ENCODE measurements around the gene HCN3.
"Not testable (repeated sequence)": the region's sequence is repeated elsewhere in the genome, so short reads cannot be mapped to it uniquely, and the experiment has no call there.

The HCN3 gene

DNA sequence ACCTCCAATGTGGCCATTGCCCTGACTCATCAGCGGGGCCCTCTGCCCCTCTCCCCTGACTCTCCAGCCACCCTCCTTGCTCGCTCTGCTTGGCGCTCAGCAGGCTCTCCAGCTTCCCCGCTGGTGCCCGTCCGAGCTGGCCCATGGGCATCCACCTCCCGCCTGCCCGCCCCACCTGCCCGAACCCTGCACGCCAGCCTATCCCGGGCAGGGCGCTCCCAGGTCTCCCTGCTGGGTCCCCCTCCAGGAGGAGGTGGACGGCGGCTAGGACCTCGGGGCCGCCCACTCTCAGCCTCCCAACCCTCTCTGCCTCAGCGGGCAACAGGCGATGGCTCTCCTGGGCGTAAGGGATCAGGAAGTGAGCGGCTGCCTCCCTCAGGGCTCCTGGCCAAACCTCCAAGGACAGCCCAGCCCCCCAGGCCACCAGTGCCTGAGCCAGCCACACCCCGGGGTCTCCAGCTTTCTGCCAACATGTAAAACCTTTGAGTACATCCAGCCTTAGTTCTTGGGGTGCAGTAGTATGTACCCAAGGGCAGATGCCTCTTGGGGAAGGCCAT is 10.8 kb downstream of the HCN3 start:
- no CpG with 5 or more reads among the region's 21 CpGs for WGBS, 2 donors (ENCODE audit: extremely low coverage in 2 of 2, insufficient read length in 2 of 2, insufficient replicate concordance in 1 of 2)
- Histone ChIP-seq H3K9me3 (replicated peaks in 1 of 2; ENCODE audit: control insufficient read depth in 2 of 2, insufficient read depth in 1 of 2, low read depth in 1 of 2, low read length in 2 of 2) (peaks cover 0 to 1% of the 10 kb centered on the region in 2 donors), H4K91ac (ENCODE audit: low read depth, low read length, poor library complexity) (no peak overlapping the region), H2BK15ac (ENCODE audit: low read length) (no peak overlapping the region), H2BK12ac (ENCODE audit: low read length) (no peak overlapping the region), H2AK5ac (ENCODE audit: low read depth, low read length) (no peak overlapping the region), H3K27ac (replicated peaks; ENCODE audit: low read length) (no peak overlapping the region), H3K9ac (ENCODE audit: low read depth, low read length, poor library complexity) (peak overlapping the region; percentile 68), H3K14ac (ENCODE audit: low read length) (no peak overlapping the region), H2BK5ac (ENCODE audit: low read length) (no peak overlapping the region), H3K4ac (ENCODE audit: low read length) (no peak overlapping the region), H2AFZ (ENCODE audit: low read length) (no peak overlapping the region), H4K8ac (ENCODE audit: low read depth, low read length) (no peak overlapping the region), H3K79me1 (ENCODE audit: low read depth, low read length) (peaks cover 1% of the 10 kb centered on the region), H3K4me3 (ENCODE audit: low read length in 2 of 2) (no peak overlapping the region), H3K4me1 (ENCODE audit: control insufficient read depth in 2 of 2, insufficient read depth in 1 of 2, low read depth in 1 of 2, low read length in 2 of 2) (no peaks in the 10 kb centered on the region), H3K4me2 (ENCODE audit: insufficient read depth, low read length, poor library complexity, severe bottlenecking) (no peak overlapping the region), H2BK120ac (ENCODE audit: low read depth, low read length) (no peak overlapping the region), H3K23ac (ENCODE audit: low read depth, low read length, poor library complexity) (peak overlapping the region; percentile 20), H3K27me3 (ENCODE audit: control insufficient read depth in 3 of 3, insufficient read depth in 3 of 3, low read depth in 1 of 3, low read length in 3 of 3) (peaks cover 0 to 4% (median 0%) of the 10 kb centered on the region in 3 experiments), H3K18ac (ENCODE audit: low read length) (no peak overlapping the region), H3K36me3 (replicated peaks in 1 of 2; ENCODE audit: control insufficient read depth in 2 of 2, insufficient read depth in 2 of 2, low read length in 2 of 2) (peaks cover 2 to 59% of the 10 kb centered on the region in 2 donors)
- no peak for DNase-seq (ENCODE audit: low spot score)

DNA sequence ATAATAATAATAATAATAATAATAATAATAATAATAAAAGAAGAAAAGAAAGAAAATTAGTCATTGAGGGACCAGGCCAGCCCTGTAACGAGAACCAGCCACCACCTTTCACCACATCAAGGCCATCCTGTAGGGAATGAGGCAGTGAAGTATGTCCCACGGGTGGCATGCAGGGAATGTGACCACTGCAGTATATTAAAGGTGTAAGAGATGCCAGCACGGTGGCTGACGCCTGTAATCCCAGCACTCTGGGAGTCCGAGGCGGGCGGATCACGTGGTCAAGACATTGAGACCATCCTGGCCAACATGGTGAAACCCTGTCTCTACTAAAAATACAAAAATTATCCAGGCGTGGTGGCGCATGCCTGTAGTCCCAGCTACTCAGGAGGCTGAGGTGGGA is 13.7 kb downstream of the HCN3 start:
- H2BK5ac ChIP-seq (ENCODE audit: low read length); H3K4me1 ChIP-seq (ENCODE audit: control insufficient read depth in 2 of 2, insufficient read depth in 1 of 2, low read depth in 1 of 2, low read length in 2 of 2); H2AFZ ChIP-seq (ENCODE audit: low read length); H2BK12ac ChIP-seq (ENCODE audit: low read length); H2BK15ac ChIP-seq (ENCODE audit: low read length); H4K91ac ChIP-seq (ENCODE audit: low read depth, low read length, poor library complexity); H3K4me2 ChIP-seq (ENCODE audit: insufficient read depth, low read length, poor library complexity, severe bottlenecking); H3K14ac ChIP-seq (ENCODE audit: low read length); H3K27ac ChIP-seq (replicated peaks; ENCODE audit: low read length); H2AK5ac ChIP-seq (ENCODE audit: low read depth, low read length); H2BK120ac ChIP-seq (ENCODE audit: low read depth, low read length); H3K9ac ChIP-seq (ENCODE audit: low read depth, low read length, poor library complexity); H3K79me1 ChIP-seq (ENCODE audit: low read depth, low read length); H3K18ac ChIP-seq (ENCODE audit: low read length); H3K4me3 ChIP-seq (ENCODE audit: low read length in 2 of 2); H3K4ac ChIP-seq (ENCODE audit: low read length); DNase-seq (ENCODE audit: low spot score); H4K8ac ChIP-seq (ENCODE audit: low read depth, low read length); H3K23ac ChIP-seq (ENCODE audit: low read depth, low read length, poor library complexity): not testable (repeated sequence)
- Histone ChIP-seq H3K27me3 (ENCODE audit: control insufficient read depth in 3 of 3, insufficient read depth in 3 of 3, low read depth in 1 of 3, low read length in 3 of 3) (peaks cover 3 to 33% (median 21%) of the 10 kb centered on the region in 3 experiments), H3K9me3 (replicated peaks in 1 of 2; ENCODE audit: control insufficient read depth in 2 of 2, insufficient read depth in 1 of 2, low read depth in 1 of 2, low read length in 2 of 2) (peaks cover 0 to 14% of the 10 kb centered on the region in 2 donors), H3K36me3 (replicated peaks in 1 of 2; ENCODE audit: control insufficient read depth in 2 of 2, insufficient read depth in 2 of 2, low read length in 2 of 2) (peaks cover 0 to 32% of the 10 kb centered on the region in 2 donors)
- WGBS, 2 donors (ENCODE audit: extremely low coverage in 2 of 2, insufficient read length in 2 of 2, insufficient replicate concordance in 1 of 2): no CpG with 5 or more reads among the region's 10 CpGs

DNA sequence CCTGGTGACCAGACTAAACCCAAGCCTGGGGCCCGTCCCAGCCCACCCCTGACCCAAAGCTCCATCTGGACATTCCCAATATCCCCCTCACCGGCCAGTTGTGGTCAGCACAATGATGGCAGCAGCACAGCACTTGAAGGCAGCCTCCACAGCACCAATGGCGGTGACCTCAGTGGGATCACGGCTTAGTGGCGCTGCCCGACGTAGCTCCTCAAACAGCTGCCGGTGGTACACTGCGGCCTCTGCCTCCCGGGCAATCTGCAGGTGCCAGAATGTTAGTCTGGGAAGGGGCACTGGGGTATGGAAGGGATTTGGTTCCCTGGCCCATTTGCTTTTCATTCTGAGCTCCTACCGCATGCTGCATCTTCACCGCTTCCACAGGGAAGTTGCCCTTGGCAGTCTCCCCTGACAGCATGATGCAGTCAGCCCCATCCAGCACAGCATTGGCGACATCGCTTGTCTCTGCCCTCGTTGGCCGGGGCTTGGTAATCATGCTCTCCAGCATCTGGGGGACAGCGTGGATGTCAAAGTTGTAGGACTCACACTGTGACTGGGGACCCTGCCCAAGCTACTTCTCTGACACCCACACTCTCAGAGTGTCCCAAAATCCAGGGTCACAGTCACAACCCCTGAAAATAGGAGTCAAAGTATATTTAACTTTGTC is 16.0 kb downstream of the HCN3 start:
- no CpG with 5 or more reads among the region's 17 CpGs for WGBS, 2 donors (ENCODE audit: extremely low coverage in 2 of 2, insufficient read length in 2 of 2, insufficient replicate concordance in 1 of 2)
- Histone ChIP-seq H4K8ac (ENCODE audit: low read depth, low read length) (no peak overlapping the region), H3K4me1 (ENCODE audit: control insufficient read depth in 2 of 2, insufficient read depth in 1 of 2, low read depth in 1 of 2, low read length in 2 of 2) (peaks cover 2 to 3% of the 10 kb centered on the region in 2 donors)

DNA sequence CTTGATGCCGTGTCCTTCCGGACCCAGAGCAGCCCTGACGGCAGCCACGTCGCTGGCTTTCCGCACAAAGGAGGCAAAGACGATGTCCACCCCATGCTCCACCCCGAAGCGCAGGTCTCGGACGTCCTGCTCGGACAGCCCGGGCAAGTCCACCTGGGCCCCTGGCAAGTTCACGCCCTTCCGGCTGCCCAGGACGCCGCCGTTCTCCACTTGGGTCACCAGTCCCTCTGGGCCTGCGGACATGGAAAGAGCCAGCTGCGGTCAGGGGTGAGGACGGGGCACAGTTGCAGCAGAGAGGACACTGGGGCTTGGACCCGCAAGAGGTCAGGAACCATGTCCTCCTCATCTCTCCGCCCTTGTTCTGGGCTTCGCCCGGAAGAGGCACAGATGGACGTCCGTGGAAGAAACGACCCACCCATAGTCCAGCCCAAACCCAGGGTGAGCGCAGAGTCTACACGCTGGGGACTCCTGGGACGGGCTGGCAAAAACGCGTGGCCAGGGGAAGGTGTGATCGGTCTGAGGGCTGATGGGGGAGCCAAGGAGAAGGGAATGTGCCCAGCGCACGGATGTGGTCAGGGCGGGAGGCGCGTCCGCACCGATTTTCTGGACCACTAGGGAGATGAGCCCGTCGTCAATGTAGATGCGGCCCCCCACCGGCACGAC is 17.4 kb downstream of the HCN3 start:
- Histone ChIP-seq H2AFZ (ENCODE audit: low read length) (peak overlapping the region; percentile 71), H3K14ac (ENCODE audit: low read length) (no peak overlapping the region), H2BK5ac (ENCODE audit: low read length) (no peak overlapping the region), H2BK120ac (ENCODE audit: low read depth, low read length) (no peak overlapping the region), H3K9ac (ENCODE audit: low read depth, low read length, poor library complexity) (peak overlapping the region; percentile 71), H3K4me1 (ENCODE audit: control insufficient read depth in 2 of 2, insufficient read depth in 1 of 2, low read depth in 1 of 2, low read length in 2 of 2) (peaks cover 2 to 3% of the 10 kb centered on the region in 2 donors), H3K23ac (ENCODE audit: low read depth, low read length, poor library complexity) (peak overlapping the region; percentile 46), H3K27ac (replicated peaks; ENCODE audit: low read length) (no peak overlapping the region), H3K4ac (ENCODE audit: low read length) (no peak overlapping the region), H3K36me3 (replicated peaks in 1 of 2; ENCODE audit: control insufficient read depth in 2 of 2, insufficient read depth in 2 of 2, low read length in 2 of 2) (peaks cover 0 to 4% of the 10 kb centered on the region in 2 donors), H4K8ac (ENCODE audit: low read depth, low read length) (no peak overlapping the region), H3K18ac (ENCODE audit: low read length) (peak overlapping the region; percentile 52), H3K4me3 (ENCODE audit: low read length in 2 of 2) (no peak overlapping the region), H2AK5ac (ENCODE audit: low read depth, low read length) (peak overlapping the region; percentile 78), H2BK12ac (ENCODE audit: low read length) (no peak overlapping the region), H4K91ac (ENCODE audit: low read depth, low read length, poor library complexity) (no peak overlapping the region), H2BK15ac (ENCODE audit: low read length) (peak overlapping the region; percentile 2), H3K9me3 (replicated peaks in 1 of 2; ENCODE audit: control insufficient read depth in 2 of 2, insufficient read depth in 1 of 2, low read depth in 1 of 2, low read length in 2 of 2) (peaks cover 0 to 15% of the 10 kb centered on the region in 2 donors), H3K4me2 (ENCODE audit: insufficient read depth, low read length, poor library complexity, severe bottlenecking) (peak overlapping the region; percentile 35), H3K27me3 (ENCODE audit: control insufficient read depth in 3 of 3, insufficient read depth in 3 of 3, low read depth in 1 of 3, low read length in 3 of 3) (peaks cover 3 to 41% (median 24%) of the 10 kb centered on the region in 3 experiments), H3K79me1 (ENCODE audit: low read depth, low read length) (no peaks in the 10 kb centered on the region)
- no peak for DNase-seq (ENCODE audit: low spot score)
- WGBS, 2 donors (ENCODE audit: extremely low coverage in 2 of 2, insufficient read length in 2 of 2, insufficient replicate concordance in 1 of 2): no CpG with 5 or more reads among the region's 46 CpGs

More for the DNA sequence above, 16.0 kb downstream of the HCN3 start:
- no peak overlapping the region for H2AK5ac ChIP-seq (ENCODE audit: low read depth, low read length)
- no peak overlapping the region for H4K91ac ChIP-seq (ENCODE audit: low read depth, low read length, poor library complexity)
- H3K27ac ChIP-seq (replicated peaks; ENCODE audit: low read length): no peak overlapping the region
- DNase-seq (ENCODE audit: low spot score): no peak
- H3K23ac ChIP-seq (ENCODE audit: low read depth, low read length, poor library complexity): peak overlapping the region; percentile 27
- no peak overlapping the region for H3K14ac ChIP-seq (ENCODE audit: low read length)
- H3K18ac ChIP-seq (ENCODE audit: low read length): no peak overlapping the region
- no peak overlapping the region for H3K9ac ChIP-seq (ENCODE audit: low read depth, low read length, poor library complexity)
- no peaks in the 10 kb centered on the region for H3K79me1 ChIP-seq (ENCODE audit: low read depth, low read length)
- H3K4ac ChIP-seq (ENCODE audit: low read length): no peak overlapping the region
- no peak overlapping the region for H2BK15ac ChIP-seq (ENCODE audit: low read length)
- H3K4me2 ChIP-seq (ENCODE audit: insufficient read depth, low read length, poor library complexity, severe bottlenecking): no peak overlapping the region
- H3K4me3 ChIP-seq (ENCODE audit: low read length in 2 of 2): no peak overlapping the region
- no peak overlapping the region for H2BK120ac ChIP-seq (ENCODE audit: low read depth, low read length)
- H2BK12ac ChIP-seq (ENCODE audit: low read length): peak overlapping the region; percentile 80
- H2AFZ ChIP-seq (ENCODE audit: low read length): no peak overlapping the region
- peaks cover 0 to 18% of the 10 kb centered on the region in 2 donors for H3K36me3 ChIP-seq (replicated peaks in 1 of 2; ENCODE audit: control insufficient read depth in 2 of 2, insufficient read depth in 2 of 2, low read length in 2 of 2)
- peaks cover 3 to 41% (median 24%) of the 10 kb centered on the region in 3 experiments for H3K27me3 ChIP-seq (ENCODE audit: control insufficient read depth in 3 of 3, insufficient read depth in 3 of 3, low read depth in 1 of 3, low read length in 3 of 3)
- H3K9me3 ChIP-seq (replicated peaks in 1 of 2; ENCODE audit: control insufficient read depth in 2 of 2, insufficient read depth in 1 of 2, low read depth in 1 of 2, low read length in 2 of 2): peaks cover 0 to 15% of the 10 kb centered on the region in 2 donors
- H2BK5ac ChIP-seq (ENCODE audit: low read length): no peak overlapping the region

All from neuronal stem cell (in vitro differentiated cells).